PC-3 (cell line): ENCODE results near the gene EIF4E2.

Experiments used
- EZH2 ChIP-seq: fragments of 300-600 bp; sonication (generic); IDR thresholded peaks from one replicate; pipeline ENCODE4 v1.6.1; 2017; ENCODE audit warnings: antibody characterized with exemption, mild to moderate bottlenecking, low read length; ENCODE audit not compliant: unreplicated experiment
- EZH2phosphoT487 ChIP-seq: fragments of 300-600 bp; sonication (generic); IDR thresholded peaks from 2 replicates; pipeline ENCODE4 v1.6.1; 2018; ENCODE audit warnings: mild to moderate bottlenecking, antibody characterized with exemption, low read length, borderline replicate concordance
- TF ChIP-seq, protein P1 (sequence below): fragments of 300-600 bp; sonication (generic); conservative IDR thresholded peaks from 2 replicates; pipeline ENCODE4 v1.5.1; 2017; ENCODE audit warnings: antibody characterized with exemption, low read depth, mild to moderate bottlenecking, low read length

DNA sequence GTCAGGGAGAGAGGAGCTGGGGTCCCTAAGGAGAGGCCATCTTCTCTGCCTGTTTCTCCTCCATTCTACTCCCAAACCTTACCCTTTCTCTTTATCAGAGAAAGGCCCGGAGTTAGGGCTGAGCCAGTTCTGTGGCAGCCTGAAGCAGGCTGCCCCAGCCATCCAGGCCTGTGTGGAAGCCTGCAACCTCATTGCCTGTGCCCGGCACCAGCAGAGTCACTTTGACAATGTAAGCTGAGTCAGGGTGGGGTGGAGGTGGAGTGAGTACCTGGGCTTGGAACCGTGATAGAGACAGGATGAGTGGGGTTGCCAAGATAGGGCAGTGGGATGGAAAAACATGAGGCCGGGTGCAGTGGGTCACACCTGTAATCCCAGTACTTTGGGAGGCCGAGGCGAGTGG lies 5.8 kb upstream of the EIF4E2 start:
- TF ChIP-seq, protein P1, sequence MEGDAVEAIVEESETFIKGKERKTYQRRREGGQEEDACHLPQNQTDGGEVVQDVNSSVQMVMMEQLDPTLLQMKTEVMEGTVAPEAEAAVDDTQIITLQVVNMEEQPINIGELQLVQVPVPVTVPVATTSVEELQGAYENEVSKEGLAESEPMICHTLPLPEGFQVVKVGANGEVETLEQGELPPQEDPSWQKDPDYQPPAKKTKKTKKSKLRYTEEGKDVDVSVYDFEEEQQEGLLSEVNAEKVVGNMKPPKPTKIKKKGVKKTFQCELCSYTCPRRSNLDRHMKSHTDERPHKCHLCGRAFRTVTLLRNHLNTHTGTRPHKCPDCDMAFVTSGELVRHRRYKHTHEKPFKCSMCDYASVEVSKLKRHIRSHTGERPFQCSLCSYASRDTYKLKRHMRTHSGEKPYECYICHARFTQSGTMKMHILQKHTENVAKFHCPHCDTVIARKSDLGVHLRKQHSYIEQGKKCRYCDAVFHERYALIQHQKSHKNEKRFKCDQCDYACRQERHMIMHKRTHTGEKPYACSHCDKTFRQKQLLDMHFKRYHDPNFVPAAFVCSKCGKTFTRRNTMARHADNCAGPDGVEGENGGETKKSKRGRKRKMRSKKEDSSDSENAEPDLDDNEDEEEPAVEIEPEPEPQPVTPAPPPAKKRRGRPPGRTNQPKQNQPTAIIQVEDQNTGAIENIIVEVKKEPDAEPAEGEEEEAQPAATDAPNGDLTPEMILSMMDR = no peak
- TF ChIP-seq EZH2 (no peak), EZH2phosphoT487 (no peak)
